ENCODE measurements around the gene TLR1.
"Not testable (repeated sequence)": the region's sequence is repeated elsewhere in the genome, so short reads cannot be mapped to it uniquely, and the experiment has no call there.

TLR1 gene

GRCh38 chr4:38775326-38775725 is 29.3 kb downstream of the TLR1 start:
- DNase-seq (ENCODE audit: low read depth in 2 of 3, low spot score in 2 of 3) = no peak

DNA sequence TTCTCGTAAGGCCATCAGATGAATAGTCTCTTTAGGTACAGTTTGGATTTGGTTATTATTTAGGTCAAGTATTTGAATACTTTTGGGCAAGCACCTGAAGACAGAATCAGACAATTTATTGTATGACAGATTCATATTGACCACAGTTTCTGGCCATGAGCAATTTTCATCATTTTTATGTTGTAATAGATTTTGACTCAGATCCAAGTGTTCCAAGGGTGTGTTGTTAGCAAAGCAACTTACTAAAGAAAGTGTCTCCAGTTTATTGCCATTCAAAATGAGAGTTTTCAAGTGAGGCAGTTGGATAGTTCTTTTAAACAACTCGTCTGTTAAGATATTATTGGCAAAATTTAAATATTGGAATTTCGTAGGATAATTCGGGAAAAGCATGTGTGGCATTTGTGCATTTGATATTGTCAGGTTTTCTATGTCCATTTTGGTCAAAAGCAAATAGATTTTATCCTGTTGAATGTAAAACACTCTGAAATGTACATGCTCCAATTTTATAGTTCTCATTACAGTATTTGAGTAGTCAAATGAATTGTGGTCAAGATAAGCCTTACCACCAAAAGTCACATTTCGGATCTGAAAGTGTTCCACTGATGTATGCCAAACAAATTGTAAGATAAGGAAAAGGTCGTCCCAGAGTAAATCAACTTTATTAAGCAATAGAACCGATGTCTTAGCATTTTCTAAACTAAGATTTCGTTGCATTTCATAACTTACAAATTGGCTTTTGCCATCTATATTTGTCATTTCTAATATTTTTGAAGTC is 30.2 kb downstream of the TLR1 start:
- DNase-seq (ENCODE audit: low read depth in 2 of 3, low spot score in 2 of 3) = no peak

DNA sequence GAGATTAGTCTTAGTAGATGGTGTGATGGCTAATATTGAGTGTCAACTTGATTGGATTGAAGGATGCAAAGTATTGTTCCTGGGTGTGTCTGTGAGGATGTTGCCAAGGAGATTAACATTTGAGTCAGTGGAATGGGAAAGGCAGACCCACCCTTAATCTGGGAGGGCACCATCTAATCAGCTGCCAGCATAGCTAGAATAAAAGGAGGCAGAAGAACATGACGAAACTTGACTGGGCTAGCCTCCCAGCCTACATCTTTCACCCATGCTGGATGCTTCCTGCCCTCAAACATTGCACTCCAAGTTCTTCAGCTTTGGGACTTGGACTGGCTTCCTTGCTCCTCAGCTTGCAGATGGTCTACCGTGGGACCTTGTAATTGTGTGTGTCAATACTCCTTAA is 34.3 kb downstream of the TLR1 start:
- not testable (repeated sequence) for DNase-seq (ENCODE audit: low read depth in 2 of 3, low spot score in 2 of 3)

DNA sequence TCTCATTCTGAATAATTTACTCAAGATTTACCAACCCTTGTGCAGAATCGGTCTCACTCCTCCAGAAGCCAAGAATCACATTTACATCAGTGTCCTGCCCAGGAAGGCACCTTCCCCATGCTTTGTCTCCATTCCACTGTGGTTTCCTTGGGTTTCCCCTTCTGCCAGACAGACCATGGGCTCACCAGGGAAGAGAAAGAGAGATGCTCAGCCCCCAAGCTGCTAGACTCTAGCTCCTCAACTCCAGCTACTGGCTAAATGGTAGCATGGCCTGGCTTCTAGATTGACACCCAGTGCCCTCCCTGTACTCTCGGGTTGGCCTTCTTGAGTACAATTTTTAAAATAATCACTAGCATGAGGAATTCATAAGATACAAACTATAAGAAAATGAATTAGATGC is 34.7 kb downstream of the TLR1 start:
- DNase-seq (ENCODE audit: low read depth in 2 of 3, low spot score in 2 of 3) = no peak

DNA sequence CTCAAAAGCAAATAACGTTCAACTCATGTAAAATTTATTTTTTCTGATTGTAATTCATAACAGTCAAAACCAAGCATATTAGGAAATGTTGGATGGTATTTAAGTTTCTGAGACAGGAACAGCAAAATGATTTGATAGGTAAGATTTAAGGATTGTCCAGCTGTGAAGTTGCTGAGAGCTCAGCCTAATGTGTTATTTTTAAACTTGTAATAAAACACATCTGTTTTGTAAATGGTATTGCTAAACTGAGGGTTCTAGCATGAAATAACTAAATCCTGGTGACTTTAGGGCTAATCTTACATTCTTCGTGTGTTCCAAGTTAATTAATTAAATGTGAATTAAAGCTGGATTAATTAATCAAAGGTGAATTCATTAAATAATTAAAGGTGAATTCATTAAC is 35.1 kb downstream of the TLR1 start:
- no peak for DNase-seq (ENCODE audit: low read depth in 2 of 3, low spot score in 2 of 3)

DNA sequence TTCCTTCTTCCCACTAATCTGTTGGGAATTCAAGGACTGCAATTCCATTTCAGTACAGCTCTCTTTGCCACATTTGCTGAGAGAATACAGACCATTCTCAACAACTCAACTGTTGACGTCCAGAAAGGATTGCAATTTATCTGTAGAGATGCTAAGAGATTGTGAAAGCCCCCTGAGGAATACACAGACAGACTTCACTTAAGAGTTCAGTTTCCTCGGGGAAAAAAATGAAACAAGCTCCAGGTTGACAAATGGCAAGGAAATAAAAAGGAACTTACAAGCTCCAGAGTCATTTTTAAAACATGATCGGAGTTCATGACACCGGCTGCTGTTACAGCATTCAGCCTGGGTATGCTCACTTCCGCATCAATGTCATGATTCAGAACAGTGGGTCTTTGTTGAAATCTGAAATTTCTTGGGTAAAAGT is 35.6 kb downstream of the TLR1 start:
- DNase-seq (ENCODE audit: low read depth in 2 of 3, low spot score in 2 of 3) = no peak

DNA sequence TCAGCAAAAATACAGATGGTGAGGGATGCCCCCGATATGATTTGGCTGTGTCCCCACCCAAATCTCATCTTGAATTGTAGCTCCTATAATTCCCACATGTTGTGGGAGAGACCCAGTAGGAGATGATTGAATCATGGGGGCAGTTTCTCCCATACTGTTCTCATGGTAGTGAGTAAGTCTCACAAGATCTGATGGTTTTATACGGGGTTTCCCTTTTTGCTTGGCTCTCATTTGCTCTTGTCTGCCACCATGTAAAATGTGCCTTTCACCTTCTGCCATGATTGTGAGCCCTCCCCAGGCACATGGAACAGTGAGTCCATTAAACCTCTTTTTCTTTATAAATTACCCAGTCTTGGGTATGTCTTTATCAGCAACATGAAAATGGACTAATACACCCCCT is 37.7 kb downstream of the TLR1 start:
- DNase-seq (ENCODE audit: low read depth in 2 of 3, low spot score in 2 of 3) = not testable (repeated sequence)

- DNase-seq (ENCODE audit: low read depth in 2 of 3, low spot score in 2 of 3) = no peak
These were observed 39.2 kb downstream of the TLR1 start for GRCh38 chr4:38765382-38765781.

GRCh38 chr4:38764277-38764676 is 40.3 kb downstream of the TLR1 start:
- no peak for DNase-seq (ENCODE audit: low read depth in 2 of 3, low spot score in 2 of 3)

- DNase-seq (ENCODE audit: low read depth in 2 of 3, low spot score in 2 of 3) = no peak
These were observed 42.0 kb downstream of the TLR1 start for GRCh38 chr4:38762560-38762959.

DNA sequence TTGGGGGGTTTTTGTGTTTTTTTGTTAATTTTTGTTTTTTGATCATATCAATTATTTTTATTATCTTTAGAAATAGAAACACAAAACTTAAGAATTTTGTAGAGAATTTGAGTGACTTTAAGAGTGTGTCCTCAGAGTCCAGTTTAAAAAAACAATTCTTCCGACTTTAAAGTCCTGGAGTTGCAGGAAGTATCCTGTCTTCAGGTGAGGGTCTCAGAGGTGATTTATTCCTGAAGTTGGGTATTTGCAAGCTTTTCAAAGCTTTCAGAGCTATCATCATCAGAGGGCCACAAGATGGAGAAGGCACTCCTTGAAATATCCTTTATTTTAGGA is 44.8 kb downstream of the TLR1 start:
- DNase-seq (ENCODE audit: low read depth in 2 of 3, low spot score in 2 of 3) = no peak

DNA sequence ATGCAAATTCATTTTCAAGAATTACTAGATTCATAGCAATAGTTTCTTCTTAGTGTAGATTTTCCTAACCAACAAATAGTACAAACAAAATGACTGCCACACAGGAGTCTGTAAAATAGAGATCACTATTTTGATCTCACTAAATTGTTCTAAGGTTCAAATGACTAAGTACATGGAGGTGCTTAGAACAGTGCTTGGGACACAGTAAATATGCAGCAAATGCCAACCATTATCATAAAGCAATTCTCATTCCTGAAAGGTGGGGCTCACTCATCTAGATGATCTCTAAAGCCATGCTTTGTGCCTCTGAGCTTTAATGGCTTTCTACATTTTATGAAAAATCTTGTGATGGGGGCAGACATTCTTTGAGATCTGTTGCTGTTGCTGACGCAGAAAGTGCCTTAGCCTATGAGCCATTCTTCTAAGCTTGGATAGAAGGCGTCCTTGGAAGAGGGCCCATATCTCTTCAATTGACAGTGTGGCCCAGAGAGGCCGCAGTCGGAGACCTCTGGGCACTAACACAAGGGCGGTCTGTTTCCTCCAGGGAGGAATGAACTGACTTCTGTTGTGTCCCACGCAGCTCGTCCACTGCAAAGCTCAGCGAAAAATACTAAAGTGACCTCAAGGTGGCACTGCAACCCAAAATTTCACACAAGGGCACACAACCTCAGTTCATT is 45.3 kb downstream of the TLR1 start:
- peak in 1 of 3 experiments; percentile 17 for DNase-seq (ENCODE audit: low read depth in 2 of 3, low spot score in 2 of 3)

GRCh38 chr4:38757945-38758600 is 46.5 kb downstream of the TLR1 start:
- DNase-seq (ENCODE audit: low read depth in 2 of 3, low spot score in 2 of 3) = no peak

DNA sequence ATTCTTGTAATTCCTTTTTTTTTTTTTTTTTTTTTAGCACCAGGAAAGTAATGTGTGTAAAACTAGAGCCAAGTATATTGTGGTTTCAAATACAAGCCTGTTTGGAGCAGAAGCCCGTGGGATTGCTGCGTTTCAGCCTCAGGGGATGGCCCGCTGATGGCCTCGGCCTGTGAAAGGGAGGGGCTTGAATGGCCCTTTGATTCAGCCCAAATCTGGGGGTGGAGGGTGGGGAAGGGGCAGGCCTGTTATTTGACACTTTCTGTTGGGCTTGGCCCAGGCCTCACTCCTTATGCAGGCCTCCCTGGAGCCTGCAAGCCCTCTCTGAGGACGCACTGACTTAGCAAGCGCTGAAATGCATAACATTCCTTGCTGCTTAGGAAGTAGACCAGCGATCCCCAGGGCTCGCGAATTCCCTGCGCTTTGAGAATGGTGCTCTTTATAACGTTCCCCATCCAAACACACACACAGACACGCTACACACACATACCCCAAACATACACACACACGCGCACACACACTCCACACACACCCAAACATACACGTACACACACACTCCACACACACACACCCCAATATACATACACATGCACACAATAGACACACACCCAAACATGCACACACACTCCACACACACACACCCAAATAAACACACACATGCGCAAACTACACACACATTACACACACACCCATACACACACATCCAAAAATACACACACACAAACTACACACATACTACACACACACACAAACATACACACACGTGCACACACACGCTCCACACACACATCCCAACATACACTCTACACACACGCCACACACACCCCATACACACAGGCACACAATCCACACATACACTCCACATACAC is 51.4 kb downstream of the TLR1 start:
- DNase-seq (ENCODE audit: low read depth in 2 of 3, low spot score in 2 of 3) = no peak

- DNase-seq (ENCODE audit: low read depth in 2 of 3, low spot score in 2 of 3) = no peak
These were observed 52.1 kb downstream of the TLR1 start for GRCh38 chr4:38752372-38752940.

GRCh38 chr4:38751341-38752010 is 53.1 kb downstream of the TLR1 start:
- DNase-seq (ENCODE audit: low read depth in 2 of 3, low spot score in 2 of 3) = no peak

DNA sequence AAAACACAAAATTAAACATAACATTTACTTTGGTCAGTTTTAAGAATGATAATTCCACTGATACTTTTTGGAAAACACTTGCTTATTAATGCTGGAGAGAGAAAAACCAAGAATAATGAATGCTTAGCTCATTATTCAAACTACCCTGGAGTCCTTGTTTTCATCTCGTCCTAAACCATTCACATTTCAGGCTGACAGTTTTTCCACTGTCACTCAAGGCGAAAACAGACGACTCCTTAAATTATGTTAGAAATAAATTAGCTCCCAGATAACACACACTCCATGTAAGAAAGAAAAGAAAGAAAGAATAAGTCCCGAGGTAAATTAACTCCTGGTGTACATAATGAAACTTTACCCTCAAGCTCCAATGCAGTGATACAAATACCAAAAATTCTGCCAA is 55.3 kb downstream of the TLR1 start:
- DNase-seq (ENCODE audit: low read depth in 2 of 3, low spot score in 2 of 3) = no peak

DNA sequence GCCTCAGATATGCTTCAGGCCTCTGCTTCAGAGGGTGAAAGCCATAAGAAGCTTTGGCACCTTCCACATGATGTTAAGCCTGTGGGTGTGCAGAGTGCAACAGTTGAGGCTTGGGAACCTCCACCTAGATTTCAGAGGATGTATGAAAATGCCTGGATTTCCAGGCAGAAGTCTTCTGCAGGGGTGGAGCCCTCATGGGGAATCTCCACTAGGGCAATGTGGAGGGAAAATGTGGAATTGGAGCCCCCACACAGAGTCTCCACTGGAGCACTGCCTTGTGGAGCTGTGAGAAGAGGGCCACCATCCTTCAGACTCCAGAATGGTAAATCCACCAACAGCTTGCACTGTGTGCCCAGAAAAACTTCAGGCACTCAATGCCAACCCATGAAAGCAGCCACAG is 57.0 kb downstream of the TLR1 start:
- no peak for DNase-seq (ENCODE audit: low read depth in 2 of 3, low spot score in 2 of 3)

Data from activated CD8-positive, alpha-beta memory T cell treated with anti-CD3 and anti-CD28 coated beads for 48 hours (primary cell).